A549 (cell line): ENCODE measurements around the gene NTNG2. TPM values are rescaled to one million over a fixed set of nuclear protein-coding genes. Genes with fewer than 3 reads are reported as not detected.

Source experiments
- ATAC-seq, 2 experiments: fragments of 200-7000 bp in 1 of 2; fragments of >200 bp in 1 of 2; cut with Nextera tagmentation in 1 of 2; cut with Tn5 transposase in 1 of 2; 3 replicates each; pipeline versions ENCODE4 v1.8.0 to v1.9.1; 2018 to 2020; ENCODE audit warnings: mild to moderate bottlenecking in 1 of 2, moderate library complexity in 1 of 2
- CTCF ChIA-PET: fragments of 300-600 bp; sonication (Branson Sonifier 250); formaldehyde crosslinking; extraction: SDS; loops from one replicate; lab custom pipeline; 2021; ENCODE audit warnings: antibody characterized with exemption, inconsistent platforms; lab: Yijun Ruan, JAX
- POLR2A ChIA-PET: fragments of 350-600 bp; formaldehyde crosslinking; extraction: SDS; loops from one replicate; lab custom pipeline; 2021; ENCODE audit warnings: antibody characterized with exemption, inconsistent platforms; lab: Yijun Ruan, JAX
- DNase-seq, 2 experiments: peaks; one replicate each; pipeline versions ENCODE4 v3.0.0 to v3.0.0-alpha.2; 2011 to 2016; ENCODE audit warnings: low read depth in 1 of 2, low spot score in 1 of 2
- FAIRE-seq: peaks from 2 replicates; lab custom pipeline; 2011; peaks lifted over from hg19 to GRCh38; lab: Jason Lieb, UNC
- H3K27ac ChIP-seq, 2 experiments: fragments of >200 bp; sonication (Bioruptor Twin); formaldehyde crosslinking; 3 replicates each; pipeline ENCODE4 v1.5.1; 2016 to 2017
- H3K4me1 ChIP-seq: fragments of >200 bp; sonication (Bioruptor Twin); formaldehyde crosslinking; 3 replicates; pipeline ENCODE4 v1.6.1; 2016
- H3K4me2 ChIP-seq: fragments of >200 bp; sonication (Bioruptor Twin); formaldehyde crosslinking; 3 replicates; pipeline ENCODE4 v1.6.1; 2016
- H3K4me3 ChIP-seq: fragments of >200 bp; sonication (Bioruptor Twin); formaldehyde crosslinking; 3 replicates; pipeline ENCODE4 v1.5.1; 2016
- H3K9me3 ChIP-seq: fragments of >200 bp; sonication (Bioruptor Twin); formaldehyde crosslinking; 3 replicates; pipeline ENCODE4 v1.6.1; 2016
- CTCF ChIP-seq: fragments of >200 bp; sonication (Bioruptor Twin); formaldehyde crosslinking; IDR thresholded peaks from 3 replicates; pipeline ENCODE4 v1.5.1; 2016
- EHF ChIP-seq: fragments of 250-450 bp; sonication (Bioruptor Pico); IDR thresholded peaks from 2 replicates; pipeline ENCODE4 v1.5.0; 2020; ENCODE audit warnings: mild to moderate bottlenecking
- EHMT2 ChIP-seq: fragments of 200-600 bp; sonication (generic); IDR thresholded peaks from 2 replicates; pipeline ENCODE4 v1.6.1; 2016; ENCODE audit warnings: antibody characterized with exemption, low read depth, mild to moderate bottlenecking, moderate library complexity
- ELK1 ChIP-seq: fragments of 150-350 bp; IDR thresholded peaks from 2 replicates; pipeline ENCODE4 v1.6.1; 2014; ENCODE audit warnings: low read depth, mild to moderate bottlenecking, low read length
- FOSL2 ChIP-seq, 2 experiments: fragments of 450-650 bp in 1 of 2; fragments of >200 bp in 1 of 2; sonication (Bioruptor Twin) in 1 of 2; formaldehyde crosslinking; IDR thresholded peaks; 2 replicates each; pipeline versions ENCODE4 v1.5.0 to v1.6.1; 2016 to 2020; ENCODE audit warnings: mild to moderate bottlenecking in 1 of 2, moderate library complexity in 1 of 2
- HEYL ChIP-seq: fragments of 250-450 bp; sonication (Bioruptor Pico); IDR thresholded peaks from 2 replicates; pipeline ENCODE4 v1.8.0; 2021; ENCODE audit warnings: mild to moderate bottlenecking, moderate library complexity
- HMGXB4 ChIP-seq: fragments of 250-450 bp; sonication (Bioruptor Pico); IDR thresholded peaks from 2 replicates; pipeline ENCODE4 v1.5.0; 2021; ENCODE audit warnings: mild to moderate bottlenecking, moderate library complexity, borderline replicate concordance
- HOXA7 ChIP-seq: fragments of 250-450 bp; sonication (Bioruptor Pico); IDR thresholded peaks from 2 replicates; pipeline ENCODE4 v1.5.0; 2020; ENCODE audit warnings: mild to moderate bottlenecking, moderate library complexity
- JUNB ChIP-seq: fragments of >200 bp; sonication (Bioruptor Twin); formaldehyde crosslinking; IDR thresholded peaks from 2 replicates; pipeline ENCODE4 v1.6.1; 2016
- KDM5A ChIP-seq: fragments of 200-600 bp; sonication (generic); IDR thresholded peaks from 2 replicates; pipeline ENCODE4 v1.6.1; 2016; ENCODE audit warnings: antibody characterized with exemption, mild to moderate bottlenecking
- MAX ChIP-seq: IDR thresholded peaks from 2 replicates; pipeline ENCODE4 v1.6.1; 2012
- MAZ ChIP-seq: fragments of 150-350 bp; IDR thresholded peaks from 2 replicates; pipeline ENCODE4 v1.6.1; 2014; ENCODE audit warnings: antibody characterized with exemption, low read depth, low read length, borderline replicate concordance
- MYC ChIP-seq: IDR thresholded peaks from 2 replicates; pipeline ENCODE4 v1.6.1; 2012; ENCODE audit warnings: mild to moderate bottlenecking, inconsistent platforms, low read length, improper control_type of control experiment, borderline replicate concordance
- NPAS2 ChIP-seq: fragments of 250-450 bp; sonication (Bioruptor Pico); IDR thresholded peaks from 2 replicates; pipeline ENCODE4 v1.8.0; 2022; ENCODE audit warnings: mild to moderate bottlenecking, moderate library complexity, borderline replicate concordance
- REST ChIP-seq: fragments of 200-600 bp; sonication (generic); IDR thresholded peaks from 2 replicates; pipeline ENCODE4 v1.6.1; 2016; ENCODE audit warnings: antibody characterized with exemption, mild to moderate bottlenecking, moderate library complexity
- ZC3H11A ChIP-seq: fragments of 450-650 bp; IDR thresholded peaks from 2 replicates; pipeline ENCODE4 v1.6.1; 2014; ENCODE audit warnings: antibody characterized with exemption, mild to moderate bottlenecking
- WGBS: methylation state at CpG from one replicate; pipeline ENCODE4 v1.1.6; 2017; ENCODE audit errors: missing lambda C conversion rate; 5-methylcytosine and 5-hydroxymethylcytosine counted together
- polyA plus RNA-seq, 4 experiments: library from polyadenylated mRNA; depleted of rRNA in 3 of 4; stranded (reverse); fragments of >200 nt; fragmentation: RNase III in 1 of 4; extraction: RNeasy Plus Mini Kit Qiagen cat#74134 plus additional on column Dnase treatment in 1 of 4; gene quantifications; 2 replicates in 3 of 4; 3 replicates in 1 of 4; pipeline ENCODE4 v1.2.3, GENCODE V29; 2011 to 2017

The NTNG2 gene
- polyA plus RNA-seq, 2 of the 4 experiments (the other 2 are of a cell fraction): 0.52 to 1.0 TPM

GRCh38 chr9:132288361-132288760 is 126.5 kb downstream of the NTNG2 start:
- POLR2A ChIA-PET: no interaction called here

GRCh38 chr9:132288966-132289365 is 127.1 kb downstream of the NTNG2 start:
- H3K27ac ChIP-seq: no peak overlapping the region
- no peaks in the 10 kb centered on the region for H3K9me3 ChIP-seq
- no peak overlapping the region for H3K4me2 ChIP-seq
- ChIA-PET POLR2A (no interaction called here), CTCF (interaction anchor here (1.2 to 1.4 kb wide), 2 partner anchors 30 to 503 kb away, joined by 3 read pairs; no protein-coding TSS in a partner anchor)
- DNase-seq (no peak), FAIRE-seq (no peak), ATAC-seq (no peak)
- 88% methylated on average over 2 of the region's 2 CpGs for WGBS
- H3K4me1 ChIP-seq: no peaks in the 10 kb centered on the region
- H3K4me3 ChIP-seq: no peak overlapping the region
- TF ChIP-seq MAX: no peak
- no peak for TF ChIP-seq ZC3H11A
- no peak for TF ChIP-seq FOSL2 (IDR thresholded peaks at IDR 0.05)
- no peak for TF ChIP-seq FOSL2 (CRISPR knock-in tag; IDR thresholded peaks at IDR 0.05)
- TF ChIP-seq REST: no peak
- no peak for TF ChIP-seq HMGXB4 (CRISPR knock-in tag)
- TF ChIP-seq ELK1: no peak
- no peak for TF ChIP-seq NPAS2
- no peak for TF ChIP-seq CTCF

More at GRCh38 chr9:132288361-132288760, 126.5 kb downstream of the NTNG2 start:
- Histone ChIP-seq H3K4me2 (no peak overlapping the region), H3K4me1 (no peaks in the 10 kb centered on the region), H3K4me3 (no peak overlapping the region), H3K27ac (no peak overlapping the region), H3K9me3 (no peaks in the 10 kb centered on the region)
- no peak for FAIRE-seq
- no peak for DNase-seq
- CTCF ChIA-PET: interaction anchor here (0.9 kb wide), 1 partner anchor 9 kb away, joined by 3 read pairs; no protein-coding TSS in a partner anchor
- no peak for ATAC-seq
- WGBS: 43% methylated on average over 1 of the region's 1 CpG
- TF ChIP-seq HOXA7 (no peak), EHF (no peak), KDM5A (no peak), HMGXB4 (CRISPR knock-in tag) (no peak), JUNB (no peak), MYC (no peak), EHMT2 (no peak), HEYL (CRISPR knock-in tag) (no peak), MAZ (no peak)
